ENCODE data around the gene IRF2BP1. TPM values are rescaled to one million over a fixed set of nuclear protein-coding genes. Genes with fewer than 3 reads are reported as not detected.
A peak's percentile ranks its signal among the peaks of the same experiment; 100 is the strongest.

The IRF2BP1 gene
- total RNA-seq, 2 experiments from 2014 or later, result 17.5 to 19.1 TPM

- no peak for DNase-seq
- Mint-ChIP-seq H3K9me3 (no peaks in the 10 kb centered on the region), H3K36me3 (ENCODE audit: low read depth) (peaks cover 14% of the 10 kb centered on the region), H3K27ac (peak overlapping the region; percentile 95), H3K27me3 (peaks cover 29% of the 10 kb centered on the region), H3K4me3 (peak overlapping the region; percentile 93), H3K4me1 (peaks cover 34% of the 10 kb centered on the region)
- ChIA-PET CTCF (interaction anchor here (6.7 kb wide), 1 partner anchor 21 kb away, joined by 58 read pairs; the partner anchor contains the start of gene IRF2BP1), POLR2A (interaction anchor here (0.6 kb wide), 1 partner anchor 93 kb away, joined by 7 read pairs; no protein-coding TSS in a partner anchor)
Measured at GRCh38 chr19:45862271-45862563, 23.7 kb downstream of the IRF2BP1 start.

GRCh38 chr19:45860359-45861259 is 25.3 kb downstream of the IRF2BP1 start:
- POLR2A ChIA-PET, result interaction anchor here (0.7 kb wide), 1 partner anchor 142 kb away, joined by 5 read pairs; no protein-coding TSS in a partner anchor
- CTCF ChIA-PET, result interaction anchor here (1.0 to 1.7 kb wide), 2 partner anchors 43 to 89 kb away, joined by 3 to 9 read pairs; no protein-coding TSS in a partner anchor
- DNase-seq, result no peak
- Mint-ChIP-seq H3K9me3 (no peaks in the 10 kb centered on the region), H3K4me3 (peak overlapping the region; percentile 38), H3K27me3 (peaks cover 23% of the 10 kb centered on the region), H3K36me3 (ENCODE audit: low read depth) (peaks cover 14% of the 10 kb centered on the region), H3K27ac (peak overlapping the region; percentile 60), H3K4me1 (peaks cover 34% of the 10 kb centered on the region)

- peaks cover 5% of the 10 kb centered on the region for H3K4me1 Mint-ChIP-seq
- H3K4me3 Mint-ChIP-seq, result no peak overlapping the region
- H3K36me3 Mint-ChIP-seq (ENCODE audit: low read depth), result peaks cover 28% of the 10 kb centered on the region
- ChIA-PET POLR2A (no interaction called here), CTCF (interaction anchor here (1.4 to 1.9 kb wide), 2 partner anchors 9 kb away, joined by 3 to 4 read pairs; partner anchors contain the start of gene SYMPK)
- no peaks in the 10 kb centered on the region for H3K9me3 Mint-ChIP-seq
- no peak for DNase-seq
- H3K27ac Mint-ChIP-seq, result no peak overlapping the region
- H3K27me3 Mint-ChIP-seq, result no peaks in the 10 kb centered on the region
Measured at GRCh38 chr19:45854167-45854778, 31.7 kb downstream of the IRF2BP1 start.

- H3K4me3 Mint-ChIP-seq, result no peak overlapping the region
- peaks cover 28% of the 10 kb centered on the region for H3K36me3 Mint-ChIP-seq (ENCODE audit: low read depth)
- no peaks in the 10 kb centered on the region for H3K4me1 Mint-ChIP-seq
- H3K9me3 Mint-ChIP-seq, result no peaks in the 10 kb centered on the region
- no peak overlapping the region for H3K27ac Mint-ChIP-seq
- H3K27me3 Mint-ChIP-seq, result no peaks in the 10 kb centered on the region
- POLR2A ChIA-PET, result no interaction called here
- DNase-seq, result no peak
- CTCF ChIA-PET, result interaction anchor here (1.3 to 1.9 kb wide), 2 partner anchors 11 to 36 kb away, joined by 4 to 5 read pairs; no protein-coding TSS in a partner anchor
Measured at GRCh38 chr19:45852983-45853382, 33.0 kb downstream of the IRF2BP1 start.

GRCh38 chr19:45852145-45852750 is 33.7 kb downstream of the IRF2BP1 start:
- ChIA-PET POLR2A (no interaction called here), CTCF (interaction anchor here (1.3 to 1.9 kb wide), 3 partner anchors 11 to 35 kb away, joined by 3 to 5 read pairs (median 4); no protein-coding TSS in a partner anchor)
- Mint-ChIP-seq H3K4me3 (no peak overlapping the region), H3K9me3 (no peaks in the 10 kb centered on the region), H3K27me3 (no peaks in the 10 kb centered on the region), H3K36me3 (ENCODE audit: low read depth) (peaks cover 36% of the 10 kb centered on the region), H3K27ac (no peak overlapping the region), H3K4me1 (no peaks in the 10 kb centered on the region)
- no peak for DNase-seq

GRCh38 chr19:45848922-45849321 is 37.0 kb downstream of the IRF2BP1 start:
- no peaks in the 10 kb centered on the region for H3K9me3 Mint-ChIP-seq
- peaks cover 48% of the 10 kb centered on the region for H3K36me3 Mint-ChIP-seq (ENCODE audit: low read depth)
- no peak for DNase-seq
- ChIA-PET POLR2A (no interaction called here), CTCF (interaction anchor here (0.8 kb wide), 1 partner anchor 28 kb away, joined by 3 read pairs; no protein-coding TSS in a partner anchor)
- no peak overlapping the region for H3K4me3 Mint-ChIP-seq
- H3K27me3 Mint-ChIP-seq, result no peaks in the 10 kb centered on the region
- H3K27ac Mint-ChIP-seq, result no peak overlapping the region
- peaks cover 1% of the 10 kb centered on the region for H3K4me1 Mint-ChIP-seq

- DNase-seq, result no peak
- ChIA-PET CTCF (interaction anchor here (0.6 to 0.9 kb wide), 2 partner anchors 12 to 17 kb away, joined by 3 read pairs; no protein-coding TSS in a partner anchor), POLR2A (no interaction called here)
- no peak overlapping the region for H3K4me3 Mint-ChIP-seq
- peaks cover 53% of the 10 kb centered on the region for H3K36me3 Mint-ChIP-seq (ENCODE audit: low read depth)
- peaks cover 1% of the 10 kb centered on the region for H3K4me1 Mint-ChIP-seq
- no peak overlapping the region for H3K27ac Mint-ChIP-seq
- H3K9me3 Mint-ChIP-seq, result no peaks in the 10 kb centered on the region
- H3K27me3 Mint-ChIP-seq, result no peaks in the 10 kb centered on the region
Measured at GRCh38 chr19:45847663-45848062, 38.3 kb downstream of the IRF2BP1 start.

GRCh38 chr19:45842198-45842597 is 43.7 kb downstream of the IRF2BP1 start:
- H3K27me3 Mint-ChIP-seq, result no peaks in the 10 kb centered on the region
- no peak overlapping the region for H3K4me3 Mint-ChIP-seq
- ChIA-PET CTCF (no interaction called here), POLR2A (no interaction called here)
- peaks cover 69% of the 10 kb centered on the region for H3K36me3 Mint-ChIP-seq (ENCODE audit: low read depth)
- peaks cover 1% of the 10 kb centered on the region for H3K4me1 Mint-ChIP-seq
- no peak overlapping the region for H3K27ac Mint-ChIP-seq
- DNase-seq, result no peak
- no peaks in the 10 kb centered on the region for H3K9me3 Mint-ChIP-seq

- ChIA-PET CTCF (interaction anchor here (0.6 to 1.0 kb wide), 3 partner anchors 17 to 29 kb away, joined by 3 to 5 read pairs (median 3); partner anchors contain the start of genes FOXA3 and SYMPK), POLR2A (no interaction called here)
- H3K9me3 Mint-ChIP-seq, result no peaks in the 10 kb centered on the region
- no peaks in the 10 kb centered on the region for H3K27me3 Mint-ChIP-seq
- H3K4me1 Mint-ChIP-seq, result no peaks in the 10 kb centered on the region
- H3K4me3 Mint-ChIP-seq, result no peak overlapping the region
- peaks cover 60% of the 10 kb centered on the region for H3K36me3 Mint-ChIP-seq (ENCODE audit: low read depth)
- H3K27ac Mint-ChIP-seq, result no peak overlapping the region
- DNase-seq, result no peak
Measured at GRCh38 chr19:45834970-45835369, 51.0 kb downstream of the IRF2BP1 start.

Other genes with a start within 250 kb of the IRF2BP1 start
- 10 to 100 TPM; 80.7 to 87.3 TPM for gene EML2, start 246.7 kb downstream of the IRF2BP1 start, total RNA-seq
- 1 to 10 TPM; 1.3 to 1.4 TPM for gene GIPR, start 217.9 kb downstream of the IRF2BP1 start, total RNA-seq
- gene SNRPD2, start 194.2 kb downstream of the IRF2BP1 start, total RNA-seq, result 100 to 1,000 TPM; 485 to 566 TPM
- gene QPCTL, start 193.5 kb downstream of the IRF2BP1 start, total RNA-seq, result 1 to 10 TPM; 6.1 to 7.3 TPM
- gene FBXO46, start 155.2 kb downstream of the IRF2BP1 start, total RNA-seq, result 10 to 100 TPM; 38.5 to 40.0 TPM
- not detected for gene MEIOSIN, start 152.7 kb downstream of the IRF2BP1 start, total RNA-seq
- gene SIX5, start 116.9 kb downstream of the IRF2BP1 start, total RNA-seq, result under 1 TPM; 0.64 to 0.85 TPM
- 10 to 100 TPM; 24.1 to 24.4 TPM for gene DMPK, start 103.7 kb downstream of the IRF2BP1 start, total RNA-seq
- gene DMWD, start 93.3 kb downstream of the IRF2BP1 start, total RNA-seq, result 10 to 100 TPM; 35.0 to 37.8 TPM
- under 1 TPM; 0.42 to 0.57 TPM for gene RSPH6A, start 70.8 kb downstream of the IRF2BP1 start, total RNA-seq
- gene SYMPK, start 23.0 kb downstream of the IRF2BP1 start, total RNA-seq, result 10 to 100 TPM; 91.0 to 98.0 TPM
- not detected for gene FOXA3, start 21.8 kb downstream of the IRF2BP1 start, total RNA-seq
- 10 to 100 TPM in 1 of 2 experiments, 1 to 10 TPM in 1; 9.7 to 11.4 TPM for gene MYPOP, start 16.5 kb upstream of the IRF2BP1 start, total RNA-seq
- gene NANOS2, start 28.6 kb upstream of the IRF2BP1 start, total RNA-seq, result not detected
- under 1 TPM; 0.04 to 0.10 TPM for gene NOVA2, start 87.7 kb upstream of the IRF2BP1 start, total RNA-seq
- 10 to 100 TPM; 26.5 to 27.0 TPM for gene CCDC61, start 109.3 kb upstream of the IRF2BP1 start, total RNA-seq
- gene PGLYRP1, start 136.9 kb upstream of the IRF2BP1 start, total RNA-seq, result not detected
- gene IGFL4, start 154.9 kb upstream of the IRF2BP1 start, total RNA-seq, result not detected
- gene IGFL3, start 238.5 kb upstream of the IRF2BP1 start, total RNA-seq, result not detected